NOMO-1 (cell line): ENCODE results near the gene LRRC8D.

Experiments used
- DNase-seq, 2 experiments: peaks; one replicate each; lab custom pipeline; 2025; ENCODE audit not compliant: unreplicated experiment in 2 of 2; lab: John Stamatoyannopoulos, UW

The LRRC8D gene

DNA sequence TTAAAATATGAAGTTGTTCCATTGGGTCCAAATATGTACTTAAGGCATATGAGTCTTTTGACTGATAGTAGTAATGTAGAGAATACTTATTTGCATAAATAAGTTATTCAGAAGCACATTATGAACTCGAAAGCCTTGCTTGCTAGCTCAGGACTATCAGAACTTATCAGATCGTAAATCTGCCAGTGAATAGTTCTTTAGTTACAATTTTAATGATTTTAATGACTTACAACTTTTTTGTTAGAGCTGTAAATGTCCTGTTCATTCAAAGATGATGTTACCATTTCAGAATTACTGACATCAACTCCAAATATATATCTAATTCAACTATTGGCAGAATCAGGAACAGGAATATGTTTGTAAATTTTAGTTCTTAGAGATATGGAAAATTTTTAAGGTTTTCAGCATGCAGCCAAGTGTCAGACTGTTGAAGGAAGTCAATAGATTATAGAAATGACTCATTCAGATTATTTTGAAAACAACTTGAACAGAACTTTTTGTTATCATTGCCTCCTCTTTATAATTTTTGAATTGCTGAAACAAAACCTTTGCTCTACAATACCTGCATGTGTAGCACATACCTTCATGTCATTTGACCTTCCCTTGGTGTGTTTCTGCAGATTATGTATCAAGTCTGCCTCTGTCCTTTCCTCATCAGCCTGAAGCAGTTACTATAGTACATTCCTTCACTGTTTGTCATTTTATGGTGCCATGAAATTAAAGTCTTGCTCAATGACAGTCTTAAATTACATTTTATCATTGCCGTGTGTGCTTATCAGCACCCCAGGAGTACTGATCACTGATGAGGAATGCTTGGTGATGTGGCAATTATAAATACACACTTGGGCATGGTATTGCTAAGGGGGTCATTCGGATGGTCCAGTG is 44.9 kb downstream of the LRRC8D start:
- no peak for DNase-seq

DNA sequence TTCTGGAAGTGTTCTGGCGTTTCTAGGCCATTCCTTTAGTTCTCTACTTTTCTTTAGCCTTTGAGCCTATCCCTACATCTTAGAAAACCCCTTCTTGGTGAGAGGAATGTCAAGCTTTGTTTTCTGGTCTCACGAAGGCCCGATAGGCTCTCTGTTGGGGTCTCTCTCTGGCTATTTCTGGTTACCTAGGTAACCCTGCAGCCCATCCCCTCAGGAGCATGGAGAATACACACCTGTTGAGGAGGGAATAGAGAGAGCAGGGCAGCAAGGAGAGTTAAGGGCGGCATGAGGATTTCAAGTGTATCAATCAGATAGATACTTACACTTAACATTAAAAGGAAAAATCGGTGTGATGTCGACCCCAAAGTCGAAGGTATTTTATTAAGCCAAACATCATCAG is 45.7 kb downstream of the LRRC8D start:
- no peak for DNase-seq

DNA sequence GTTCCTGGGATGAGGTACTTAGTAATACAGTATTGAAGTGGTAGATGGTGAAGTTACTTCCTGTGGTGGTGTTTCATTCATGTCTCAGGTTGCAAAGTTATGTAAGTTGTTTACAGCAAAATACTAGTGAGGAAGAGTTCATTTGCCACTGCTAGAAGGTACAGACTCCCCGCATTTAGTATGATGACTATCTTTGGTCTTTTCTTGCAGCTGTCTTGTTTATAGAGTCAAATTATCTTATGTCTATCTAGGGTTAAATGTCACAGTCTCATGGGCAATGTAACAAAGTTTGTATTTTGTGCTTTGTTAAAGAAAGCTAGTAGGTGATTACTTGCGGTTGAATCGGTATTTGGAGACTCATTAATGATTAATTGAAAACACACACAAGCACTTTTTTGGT is 50.2 kb downstream of the LRRC8D start:
- DNase-seq, result no peak

DNA sequence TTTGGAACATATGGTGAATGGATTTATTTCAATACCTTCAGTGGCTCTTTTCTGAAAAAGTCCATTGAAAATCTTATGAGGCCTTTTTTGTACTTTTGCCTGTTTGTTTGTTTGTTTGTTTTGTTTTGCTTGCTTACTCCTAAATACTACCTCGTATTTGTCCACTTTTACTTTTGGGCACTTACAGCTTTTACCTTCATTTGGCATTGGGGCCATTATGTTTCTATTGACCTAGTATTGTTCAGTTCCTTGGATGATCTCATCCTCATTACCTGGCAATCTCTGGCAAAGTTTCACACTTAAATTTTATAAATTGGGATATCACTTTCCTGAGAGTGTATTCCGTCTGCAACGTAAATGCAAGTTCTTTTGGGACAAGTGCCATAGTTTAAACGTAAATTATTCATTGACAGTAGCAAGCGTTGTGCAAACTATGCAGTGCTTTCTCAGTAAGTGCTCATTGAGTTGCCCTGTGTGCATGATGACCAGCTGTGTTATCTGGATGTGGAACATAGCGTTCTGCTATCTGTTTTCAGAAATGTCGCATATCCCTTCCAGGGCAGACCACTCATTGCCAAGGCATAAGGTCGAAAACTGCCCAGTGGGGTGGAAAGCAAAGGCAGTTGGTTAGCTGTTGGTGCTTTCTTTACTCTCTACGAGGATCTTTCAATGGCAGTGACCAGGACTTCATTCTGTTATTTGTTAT is 51.1 kb downstream of the LRRC8D start:
- DNase-seq, result no peak

DNA sequence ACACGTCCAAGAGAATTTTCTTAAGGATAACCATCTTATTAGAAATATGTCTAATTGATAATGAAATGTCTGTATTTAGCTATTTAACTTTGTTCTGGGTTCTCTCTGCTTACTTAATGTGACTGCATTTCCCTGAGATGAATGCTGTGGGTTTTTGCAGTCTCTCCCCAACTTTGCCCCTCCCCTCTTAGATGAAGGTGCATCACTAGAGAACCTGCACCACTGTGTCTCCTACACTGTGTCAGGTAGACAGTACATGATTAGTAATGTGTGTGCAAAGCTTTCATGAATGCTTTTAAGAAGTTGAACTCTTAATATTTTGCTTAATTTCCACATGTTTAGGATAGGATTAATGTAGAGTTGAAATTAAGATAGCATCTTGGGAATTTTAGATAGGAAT is 51.7 kb downstream of the LRRC8D start:
- DNase-seq, result no peak

DNA sequence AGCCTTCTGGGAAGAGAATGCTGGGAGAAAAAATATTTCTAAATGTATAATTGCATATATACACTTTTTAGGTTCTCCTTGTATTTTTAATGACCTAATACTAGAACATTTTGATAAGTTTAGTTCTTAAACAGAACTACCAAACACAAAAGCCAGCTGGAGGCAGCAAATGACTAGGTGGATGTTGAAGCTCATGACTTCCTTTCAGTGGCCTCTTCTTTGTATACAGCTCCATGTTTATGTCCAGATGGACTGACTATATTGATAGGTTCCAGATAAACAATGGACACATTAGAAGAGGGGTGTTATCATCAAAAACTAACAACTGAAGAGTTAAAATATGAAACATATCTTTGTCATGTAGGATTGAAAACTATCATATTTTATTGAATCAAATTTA is 52.5 kb downstream of the LRRC8D start:
- DNase-seq, result no peak

GRCh38 chr1:89873770-89874169 is 52.9 kb downstream of the LRRC8D start:
- no peak for DNase-seq

DNA sequence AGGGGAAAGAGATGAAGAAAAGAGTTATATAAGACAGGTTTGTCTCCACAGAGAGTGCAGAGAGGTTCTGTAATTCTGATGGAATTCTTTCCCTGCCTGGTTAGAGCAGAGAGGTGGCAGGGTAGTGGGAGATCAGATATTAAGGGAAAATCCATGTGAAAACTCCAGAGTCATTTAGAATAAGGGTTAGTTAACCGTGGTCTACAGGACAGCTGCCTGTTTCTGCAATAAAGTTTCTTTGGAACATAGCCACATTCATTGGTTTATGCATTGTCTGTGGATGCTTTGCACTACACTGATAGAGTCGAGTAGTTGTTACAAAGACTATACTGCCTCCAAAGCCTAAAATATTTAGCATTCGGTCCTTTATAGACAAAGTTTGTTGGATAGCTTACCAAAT is 55.6 kb downstream of the LRRC8D start:
- DNase-seq, result no peak

DNA sequence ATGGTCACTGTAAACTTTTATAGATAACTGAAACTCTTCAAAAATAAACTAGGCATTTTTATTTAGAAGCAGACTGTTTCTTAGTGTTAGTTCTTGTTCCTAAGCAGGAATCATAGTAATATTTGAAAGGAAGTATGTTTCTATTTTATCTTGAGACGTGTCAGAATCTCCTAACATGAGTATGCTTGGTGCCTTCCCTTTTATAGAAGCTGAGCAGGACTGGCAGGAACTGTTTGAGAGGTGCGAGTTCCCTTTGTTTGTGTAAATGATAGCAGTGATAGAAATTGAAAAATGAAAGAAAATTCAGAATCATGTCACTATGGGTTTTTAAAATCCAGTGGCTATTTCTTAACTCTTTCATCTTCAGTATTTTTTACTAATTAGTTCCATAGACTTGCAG is 56.9 kb downstream of the LRRC8D start:
- no peak for DNase-seq

- DNase-seq, result no peak
Observed at GRCh38 chr1:89878256-89878655, 57.4 kb downstream of the LRRC8D start.

GRCh38 chr1:89880679-89881078 is 59.8 kb downstream of the LRRC8D start:
- DNase-seq, result no peak

GRCh38 chr1:89881415-89882058 is 60.7 kb downstream of the LRRC8D start:
- DNase-seq, result peak in 1 of 2 experiments; percentile 32

GRCh38 chr1:89882348-89883029 is 61.7 kb downstream of the LRRC8D start:
- no peak for DNase-seq

DNA sequence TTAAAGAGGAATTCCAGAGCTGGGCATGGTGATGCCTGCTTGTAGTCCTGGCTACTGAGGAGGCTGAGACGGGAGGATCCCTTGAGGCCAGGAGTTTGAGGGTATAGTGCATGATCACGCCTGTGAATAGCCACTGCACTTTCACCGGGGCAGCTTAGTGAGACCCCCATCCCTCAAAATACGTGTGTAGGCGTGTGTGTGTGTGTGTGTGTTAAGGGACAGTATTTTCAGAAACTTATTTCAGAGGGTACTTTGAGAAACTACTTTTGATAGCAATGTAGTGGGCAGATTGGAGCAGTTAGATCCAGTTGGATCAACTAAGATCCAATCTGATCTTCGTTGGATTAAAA is 62.2 kb downstream of the LRRC8D start:
- no peak for DNase-seq

- DNase-seq, result no peak
Observed at GRCh38 chr1:89884718-89885596, 64.1 kb downstream of the LRRC8D start.

GRCh38 chr1:89887270-89887669 is 66.4 kb downstream of the LRRC8D start:
- DNase-seq, result no peak

DNA sequence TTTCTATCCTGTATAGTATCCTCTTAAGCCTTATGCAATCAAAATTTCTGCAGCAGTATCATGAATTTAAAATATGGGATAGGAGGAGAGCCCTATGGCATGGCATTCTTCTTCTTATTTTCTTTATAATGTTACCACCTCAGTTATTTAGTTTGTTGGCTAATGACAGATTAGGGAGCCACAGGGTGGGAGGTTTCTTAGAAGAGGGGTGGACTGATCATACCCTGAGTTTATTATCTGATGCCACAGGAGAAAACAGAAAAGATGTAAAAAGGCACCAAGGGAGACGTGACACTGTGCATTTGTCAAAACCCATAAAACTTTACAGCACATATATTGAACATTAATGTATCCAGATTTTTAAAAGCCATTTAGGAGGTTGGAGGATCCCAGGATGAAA is 66.9 kb downstream of the LRRC8D start:
- no peak for DNase-seq

DNA sequence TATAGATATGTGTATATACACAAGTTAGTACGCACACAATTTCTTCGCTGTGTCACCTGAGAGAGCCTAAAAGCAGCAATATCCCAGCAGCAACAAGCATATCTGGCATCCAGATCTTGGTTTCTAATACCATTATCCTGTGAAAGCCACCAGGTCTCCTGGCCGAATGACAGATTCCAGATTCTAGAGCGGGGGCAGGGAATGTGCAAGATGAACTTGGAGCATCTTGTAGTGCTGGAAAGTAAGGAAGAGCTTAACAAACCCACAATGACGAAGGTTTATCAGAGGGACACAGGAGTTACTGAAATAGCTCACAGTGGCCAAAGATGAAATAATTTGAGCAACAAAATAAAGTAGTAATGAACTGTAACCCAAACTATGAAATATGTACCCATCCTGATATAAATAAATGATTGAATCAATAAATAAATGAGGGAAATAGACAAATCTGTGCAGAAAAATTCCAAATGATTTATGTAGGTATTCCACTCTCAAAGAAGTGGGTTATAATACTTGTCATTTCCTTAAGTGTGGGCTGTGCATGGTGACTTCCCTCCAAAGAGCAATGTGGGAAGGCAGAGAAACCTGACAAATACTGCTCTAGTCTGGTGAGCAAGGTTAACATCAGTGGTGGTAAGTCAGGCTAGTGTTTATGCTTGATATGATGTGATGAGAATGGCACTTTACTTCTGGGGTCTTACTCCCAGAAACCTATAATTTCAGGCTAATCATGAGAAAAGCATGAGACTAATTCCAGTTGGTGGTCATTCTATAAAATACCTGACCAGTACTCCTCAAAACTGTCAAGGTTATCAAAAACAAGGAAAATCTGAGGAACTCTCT is 67.9 kb downstream of the LRRC8D start:
- no peak for DNase-seq

GRCh38 chr1:89889323-89889615 is 68.4 kb downstream of the LRRC8D start:
- DNase-seq, result no peak
